NB4 (cell line): ENCODE results near the gene KCNK16.

ENCODE experiments used
- POLR2A ChIP-seq: IDR thresholded peaks from 2 replicates; pipeline ENCODE4 v1.6.1; 2011; ENCODE audit warnings: mild to moderate bottlenecking; ENCODE audit not compliant: insufficient read length; ENCODE audit errors: extremely low read depth
- TF ChIP-seq, protein P1 (sequence below): IDR thresholded peaks from one replicate; pipeline ENCODE4 v1.5.1; 2012; ENCODE audit warnings: low read depth, low read length

GRCh38 chr6:39300739-39301138 lies 21.8 kb downstream of the KCNK16 start:
- TF ChIP-seq, protein P1, sequence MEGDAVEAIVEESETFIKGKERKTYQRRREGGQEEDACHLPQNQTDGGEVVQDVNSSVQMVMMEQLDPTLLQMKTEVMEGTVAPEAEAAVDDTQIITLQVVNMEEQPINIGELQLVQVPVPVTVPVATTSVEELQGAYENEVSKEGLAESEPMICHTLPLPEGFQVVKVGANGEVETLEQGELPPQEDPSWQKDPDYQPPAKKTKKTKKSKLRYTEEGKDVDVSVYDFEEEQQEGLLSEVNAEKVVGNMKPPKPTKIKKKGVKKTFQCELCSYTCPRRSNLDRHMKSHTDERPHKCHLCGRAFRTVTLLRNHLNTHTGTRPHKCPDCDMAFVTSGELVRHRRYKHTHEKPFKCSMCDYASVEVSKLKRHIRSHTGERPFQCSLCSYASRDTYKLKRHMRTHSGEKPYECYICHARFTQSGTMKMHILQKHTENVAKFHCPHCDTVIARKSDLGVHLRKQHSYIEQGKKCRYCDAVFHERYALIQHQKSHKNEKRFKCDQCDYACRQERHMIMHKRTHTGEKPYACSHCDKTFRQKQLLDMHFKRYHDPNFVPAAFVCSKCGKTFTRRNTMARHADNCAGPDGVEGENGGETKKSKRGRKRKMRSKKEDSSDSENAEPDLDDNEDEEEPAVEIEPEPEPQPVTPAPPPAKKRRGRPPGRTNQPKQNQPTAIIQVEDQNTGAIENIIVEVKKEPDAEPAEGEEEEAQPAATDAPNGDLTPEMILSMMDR, result no peak
- TF ChIP-seq POLR2A, result no peak
